Measurements from ENCODE around the gene GFER.

GFER gene

DNA sequence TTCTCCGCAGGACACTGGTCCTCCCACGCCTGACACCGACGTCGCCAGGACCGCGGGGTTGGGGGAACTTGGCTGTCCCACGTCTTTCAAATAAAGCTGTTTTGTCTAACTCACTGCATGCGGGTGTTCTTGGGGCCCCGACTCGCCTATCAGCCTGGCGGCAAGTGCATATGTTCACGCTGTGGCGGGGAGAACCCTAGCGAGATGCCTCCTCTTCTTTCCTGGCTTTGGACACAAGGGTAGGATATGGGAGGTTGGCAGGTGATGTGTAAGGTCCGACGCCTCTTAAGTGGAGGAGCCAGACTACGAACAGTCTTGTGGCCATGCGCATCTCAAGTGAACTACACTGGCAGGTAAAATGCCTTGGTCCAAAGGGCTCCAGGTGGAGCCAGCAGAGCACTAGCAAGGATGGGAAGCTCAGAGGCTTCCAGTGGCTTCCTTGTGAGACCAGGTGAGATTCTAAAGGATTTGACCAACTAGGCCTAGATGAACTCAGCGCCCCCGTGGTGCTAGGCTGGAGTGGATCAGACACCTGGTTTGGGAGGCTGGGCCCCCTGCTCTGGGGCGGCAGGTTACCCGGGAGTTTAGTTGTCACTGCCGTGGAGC lies 18.5 kb upstream of the GFER start:
- DNase-seq, result no peak
- H3K9me3 ChIP-seq (ENCODE audit: severe bottlenecking), result no peaks in the 10 kb centered on the region
- H3K27ac ChIP-seq, result peak overlapping the region; percentile 92
- H3K27me3 ChIP-seq (ENCODE audit: insufficient read depth, low read depth, severe bottlenecking), result no peaks in the 10 kb centered on the region
- TF ChIP-seq, protein P1, sequence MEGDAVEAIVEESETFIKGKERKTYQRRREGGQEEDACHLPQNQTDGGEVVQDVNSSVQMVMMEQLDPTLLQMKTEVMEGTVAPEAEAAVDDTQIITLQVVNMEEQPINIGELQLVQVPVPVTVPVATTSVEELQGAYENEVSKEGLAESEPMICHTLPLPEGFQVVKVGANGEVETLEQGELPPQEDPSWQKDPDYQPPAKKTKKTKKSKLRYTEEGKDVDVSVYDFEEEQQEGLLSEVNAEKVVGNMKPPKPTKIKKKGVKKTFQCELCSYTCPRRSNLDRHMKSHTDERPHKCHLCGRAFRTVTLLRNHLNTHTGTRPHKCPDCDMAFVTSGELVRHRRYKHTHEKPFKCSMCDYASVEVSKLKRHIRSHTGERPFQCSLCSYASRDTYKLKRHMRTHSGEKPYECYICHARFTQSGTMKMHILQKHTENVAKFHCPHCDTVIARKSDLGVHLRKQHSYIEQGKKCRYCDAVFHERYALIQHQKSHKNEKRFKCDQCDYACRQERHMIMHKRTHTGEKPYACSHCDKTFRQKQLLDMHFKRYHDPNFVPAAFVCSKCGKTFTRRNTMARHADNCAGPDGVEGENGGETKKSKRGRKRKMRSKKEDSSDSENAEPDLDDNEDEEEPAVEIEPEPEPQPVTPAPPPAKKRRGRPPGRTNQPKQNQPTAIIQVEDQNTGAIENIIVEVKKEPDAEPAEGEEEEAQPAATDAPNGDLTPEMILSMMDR (IDR thresholded peaks at IDR 0.05; ENCODE audit: low read depth, low read length), result no peak
- peaks cover 43% of the 10 kb centered on the region for H3K36me3 ChIP-seq
- H3K4me3 ChIP-seq (ENCODE audit: low read depth, low read length), result peak overlapping the region; percentile 82

DNA sequence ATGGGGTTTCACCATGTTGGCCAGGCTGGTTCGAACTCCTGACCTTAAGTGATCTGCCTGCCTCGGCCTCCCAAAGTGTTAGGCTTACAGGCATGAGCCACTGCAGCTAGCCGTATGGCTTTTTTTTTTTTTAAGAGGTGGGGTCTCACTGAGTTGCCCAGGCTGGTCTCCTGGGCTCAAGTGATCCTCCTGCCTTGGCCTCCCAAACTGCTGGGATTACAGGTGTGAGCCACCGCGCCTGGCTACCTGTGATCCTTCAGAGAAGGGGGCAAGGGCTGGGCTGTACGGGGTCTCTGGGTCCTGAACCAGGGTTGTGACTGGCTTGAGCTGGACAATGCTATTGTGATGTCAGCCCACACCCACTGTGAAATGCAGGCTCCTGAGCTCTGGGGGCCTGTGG lies 17.5 kb upstream of the GFER start, which contains the start of gene RNF151:
RNF151 (plus strand) TSS at position 397 of the 400 bp plus-strand sequence. CDS start 26 bp downstream, outside the sequence.
- no peak for DNase-seq
- TF ChIP-seq, protein P1 (IDR thresholded peaks at IDR 0.05; ENCODE audit: low read depth, low read length), result no peak
- Histone ChIP-seq H3K9me3 (ENCODE audit: severe bottlenecking) (no peaks in the 10 kb centered on the region), H3K27me3 (ENCODE audit: insufficient read depth, low read depth, severe bottlenecking) (no peaks in the 10 kb centered on the region), H3K27ac (peak within 1 kb of the TSS; percentile 92; the same call in 1 of the 2 replicates), H3K4me3 (ENCODE audit: low read depth, low read length) (peak within 1 kb of the TSS; percentile 82), H3K36me3 (peaks cover 34% of the 10 kb centered on the region)

DNA sequence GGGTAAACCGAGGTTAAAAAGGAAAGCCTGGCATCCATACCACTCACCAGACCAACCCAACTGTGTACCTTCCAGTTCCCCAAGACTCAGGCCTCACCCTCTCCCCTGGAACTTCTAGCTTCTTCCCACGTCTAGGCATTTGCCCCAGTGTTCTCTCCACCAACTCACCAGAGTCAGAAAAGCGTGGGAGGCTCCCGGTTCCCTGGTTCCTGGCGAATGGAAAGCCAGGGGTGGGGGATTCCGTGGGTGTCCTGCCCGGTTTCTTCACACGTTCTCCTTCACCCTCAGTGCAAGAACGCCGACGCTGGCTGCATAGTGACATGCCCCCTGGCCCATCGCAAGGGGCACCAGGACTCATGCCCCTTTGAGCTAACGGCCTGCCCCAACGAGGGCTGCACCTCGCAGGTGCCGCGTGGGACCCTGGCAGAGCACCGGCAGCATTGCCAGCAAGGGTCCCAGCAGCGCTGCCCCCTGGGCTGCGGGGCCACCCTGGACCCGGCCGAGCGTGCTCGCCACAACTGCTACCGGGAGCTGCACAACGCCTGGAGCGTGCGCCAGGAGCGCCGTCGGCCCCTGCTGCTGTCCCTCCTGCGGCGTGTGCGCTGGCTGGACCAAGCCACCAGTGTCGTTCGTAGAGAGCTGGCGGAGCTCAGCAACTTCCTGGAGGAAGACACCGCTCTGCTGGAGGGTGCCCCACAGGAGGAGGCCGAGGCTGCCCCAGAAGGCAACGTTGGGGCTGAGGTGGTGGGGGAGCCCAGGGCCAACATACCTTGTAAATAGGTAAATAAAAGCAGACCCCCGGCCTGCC lies 15.6 kb upstream of the GFER start:
- H3K36me3 ChIP-seq, result peaks cover 20% of the 10 kb centered on the region
- TF ChIP-seq, protein P1 (IDR thresholded peaks at IDR 0.05; ENCODE audit: low read depth, low read length), result no peak
- no peak overlapping the region for H3K27ac ChIP-seq
- H3K27me3 ChIP-seq (ENCODE audit: insufficient read depth, low read depth, severe bottlenecking), result no peaks in the 10 kb centered on the region
- H3K4me3 ChIP-seq (ENCODE audit: low read depth, low read length), result no peak overlapping the region
- H3K9me3 ChIP-seq (ENCODE audit: severe bottlenecking), result no peaks in the 10 kb centered on the region
- no peak for DNase-seq

DNA sequence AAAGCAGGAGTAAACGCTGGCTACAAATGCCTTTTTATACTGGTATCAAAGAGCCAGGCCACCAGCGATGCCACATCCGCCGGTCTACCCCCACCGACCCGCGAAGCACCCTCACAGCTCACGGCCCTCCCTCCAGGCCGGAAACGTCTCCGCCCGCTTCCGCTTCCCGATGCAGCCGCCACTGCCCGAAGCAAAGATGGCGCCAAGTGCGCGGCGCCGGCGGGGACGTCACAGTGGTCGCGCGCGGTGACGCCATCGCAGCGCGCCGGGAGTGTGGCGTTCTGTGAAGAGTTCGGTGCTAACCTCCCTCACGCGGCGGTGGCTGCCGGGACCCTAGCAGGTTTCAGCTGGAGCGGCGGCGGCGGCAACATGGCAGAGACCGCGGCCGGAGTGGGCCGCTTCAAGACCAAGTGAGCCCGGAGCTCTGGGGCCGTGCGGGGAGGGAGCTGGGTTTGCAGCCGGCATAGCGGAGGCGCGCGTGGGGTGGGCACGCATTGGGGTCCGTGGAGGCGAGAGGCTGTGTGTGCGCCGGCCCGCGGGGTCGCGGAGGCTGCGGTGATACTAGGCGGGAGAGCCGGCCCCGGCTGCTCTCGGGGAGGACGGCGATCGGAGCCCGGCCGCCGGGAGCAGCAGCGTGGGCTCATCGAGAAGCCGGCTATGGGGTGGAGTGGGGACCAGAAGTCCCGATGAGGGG lies 12.1 kb upstream of the GFER start, which contains the start of gene TBL3:
TBL3 (plus strand) TSS at position 258 of the 694 bp plus-strand sequence; CDS start at position 370, 112 bp downstream.
- TF ChIP-seq, protein P1 (IDR thresholded peaks at IDR 0.05; ENCODE audit: low read depth, low read length), result no peak
- peak; percentile 92 for DNase-seq
- Histone ChIP-seq H3K27me3 (ENCODE audit: insufficient read depth, low read depth, severe bottlenecking) (no peaks in the 10 kb centered on the region), H3K36me3 (peaks cover 33% of the 10 kb centered on the region), H3K27ac (peak within 1 kb of the TSS; percentile 73), H3K4me3 (ENCODE audit: low read depth, low read length) (peak within 1 kb of the TSS; percentile 76), H3K9me3 (ENCODE audit: severe bottlenecking) (no peaks in the 10 kb centered on the region)

DNA sequence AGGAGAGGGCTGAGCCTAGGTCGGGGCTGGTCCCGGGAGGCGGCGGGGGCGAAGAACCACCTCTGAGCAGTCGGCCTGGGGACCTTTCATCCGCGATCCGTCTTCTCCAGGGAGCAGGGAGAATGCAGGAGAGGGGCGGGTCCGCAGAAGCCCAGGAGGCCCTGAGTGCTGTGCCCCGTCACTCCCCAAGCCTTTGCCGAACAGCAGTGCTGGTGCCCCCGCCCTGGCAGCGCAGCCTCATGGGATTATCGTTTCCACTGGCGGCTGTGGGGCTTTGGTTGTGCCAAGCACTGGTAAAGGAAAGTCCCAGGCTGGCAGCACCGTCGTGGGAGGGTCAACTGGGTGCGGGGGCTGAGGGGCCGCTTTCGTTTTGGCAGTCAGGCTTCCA lies 11.5 kb upstream of the GFER start:
- H3K27me3 ChIP-seq (ENCODE audit: insufficient read depth, low read depth, severe bottlenecking), result no peaks in the 10 kb centered on the region
- H3K27ac ChIP-seq, result peak overlapping the region; percentile 73
- peaks cover 36% of the 10 kb centered on the region for H3K36me3 ChIP-seq
- DNase-seq, result no peak
- no peaks in the 10 kb centered on the region for H3K9me3 ChIP-seq (ENCODE audit: severe bottlenecking)
- TF ChIP-seq, protein P1 (IDR thresholded peaks at IDR 0.05; ENCODE audit: low read depth, low read length), result no peak
- H3K4me3 ChIP-seq (ENCODE audit: low read depth, low read length), result peak overlapping the region; percentile 76
